Peyer's patch (tissue), 4 donors: ENCODE data around the gene FAM53C. TPM values are rescaled to one million over a fixed set of nuclear protein-coding genes. Genes with fewer than 3 reads are reported as not detected.
"Not testable (repeated sequence)": the region's sequence is repeated elsewhere in the genome, so short reads cannot be mapped to it uniquely, and the experiment has no call there.

Experiments used
- DNase-seq, 3 donors: peaks; one replicate each; pipeline ENCODE4 v3.0.0-alpha.2; 2017 to 2019
- H3K27ac ChIP-seq, 4 donors: fragments of 200-600 bp; sonication (generic); one replicate each; pipeline ENCODE4 v1.5.1; 2016 to 2019
- H3K27me3 ChIP-seq, 2 donors: fragments of 200-600 bp; sonication (generic); one replicate each; pipeline ENCODE4 v1.5.1; 2019
- H3K36me3 ChIP-seq, 3 donors: fragments of 200-600 bp; sonication (generic); one replicate each; pipeline ENCODE4 v1.5.1; 2016 to 2019
- H3K4me1 ChIP-seq, 4 donors: fragments of 200-600 bp; sonication (generic); one replicate each; pipeline ENCODE4 v1.5.1; 2016 to 2019
- H3K4me3 ChIP-seq, 4 donors: fragments of 200-600 bp; sonication (generic); 1 replicate in 3 of 4; 2 replicates in 1 of 4; pipeline ENCODE4 v1.5.1; 2016 to 2019; ENCODE audit warnings: mild to moderate bottlenecking in 1 of 4
- H3K9me3 ChIP-seq, 4 donors: fragments of 200-600 bp; sonication (generic); one replicate each; pipeline ENCODE4 v1.5.1; 2016 to 2019; ENCODE audit warnings: mild to moderate bottlenecking in 1 of 4
- CTCF ChIP-seq, 6 experiments: fragments of 450-650 bp in 4 of 6; fragments of 200-600 bp in 2 of 6; sonication (generic) in 1 of 6; IDR thresholded peaks; one replicate each; pipeline ENCODE4 v1.5.1; 2017 to 2019; ENCODE audit warnings: antibody characterized with exemption in 6 of 6, mild to moderate bottlenecking in 3 of 6, moderate library complexity in 1 of 6
- POLR2A ChIP-seq, 2 donors: fragments of 450-650 bp; IDR thresholded peaks; one replicate each; pipeline ENCODE4 v1.5.1; 2017; ENCODE audit warnings: antibody characterized with exemption in 2 of 2, mild to moderate bottlenecking in 2 of 2, moderate library complexity in 2 of 2
- total RNA-seq, 4 donors: library from RNA; depleted of rRNA; stranded (reverse); fragments of >200 nt; gene quantifications; one replicate each; pipeline ENCODE4 v1.1.0, GENCODE V29; 2016

Gene FAM53C
- total RNA-seq, 4 donors from 2014 or later = 19.1 to 22.1 (median 20.7) TPM

- Histone ChIP-seq H3K27me3 (no peaks in the 10 kb centered on the region), H3K9me3 (no peaks in the 10 kb centered on the region), H3K36me3 (peaks cover 0 to 97% (median 0%) of the 10 kb centered on the region in 3 donors), H3K27ac (no peak overlapping the region), H3K4me3 (no peak overlapping the region), H3K4me1 (no peaks in the 10 kb centered on the region)
- TF ChIP-seq CTCF (IDR thresholded peaks at IDR 0.05) (no peak), POLR2A (IDR thresholded peaks at IDR 0.05) (no peak)
- no peak for DNase-seq
Measured at GRCh38 chr5:138382347-138382746, 44.3 kb downstream of the FAM53C start.

- no peak overlapping the region for H3K4me3 ChIP-seq
- peaks cover 0 to 87% (median 0%) of the 10 kb centered on the region in 3 donors for H3K36me3 ChIP-seq
- TF ChIP-seq CTCF (IDR thresholded peaks at IDR 0.05) = no peak
- TF ChIP-seq POLR2A (IDR thresholded peaks at IDR 0.05) = no peak
- H3K9me3 ChIP-seq = no peaks in the 10 kb centered on the region
- H3K4me1 ChIP-seq = no peaks in the 10 kb centered on the region
- DNase-seq = no peak
- H3K27ac ChIP-seq = no peak overlapping the region
- no peaks in the 10 kb centered on the region for H3K27me3 ChIP-seq
Measured at GRCh38 chr5:138385660-138386059, 47.6 kb downstream of the FAM53C start.

GRCh38 chr5:138386290-138386689, 48.2 kb downstream of the FAM53C start:
- Histone ChIP-seq H3K36me3 (peaks cover 0 to 87% (median 0%) of the 10 kb centered on the region in 3 donors), H3K4me1 (no peaks in the 10 kb centered on the region), H3K27me3 (no peaks in the 10 kb centered on the region), H3K27ac (no peak overlapping the region), H3K4me3 (no peak overlapping the region), H3K9me3 (no peaks in the 10 kb centered on the region)
- DNase-seq = no peak
- TF ChIP-seq CTCF (IDR thresholded peaks at IDR 0.05) (no peak), POLR2A (IDR thresholded peaks at IDR 0.05) (no peak)

GRCh38 chr5:138389332-138389731, 51.3 kb downstream of the FAM53C start:
- H3K27me3 ChIP-seq = no peaks in the 10 kb centered on the region
- no peaks in the 10 kb centered on the region for H3K4me1 ChIP-seq
- peaks cover 0 to 87% (median 0%) of the 10 kb centered on the region in 3 donors for H3K36me3 ChIP-seq
- no peaks in the 10 kb centered on the region for H3K9me3 ChIP-seq
- H3K27ac ChIP-seq = no peak overlapping the region
- no peak for DNase-seq
- no peak overlapping the region for H3K4me3 ChIP-seq
- TF ChIP-seq CTCF (IDR thresholded peaks at IDR 0.05) = no peak

DNA sequence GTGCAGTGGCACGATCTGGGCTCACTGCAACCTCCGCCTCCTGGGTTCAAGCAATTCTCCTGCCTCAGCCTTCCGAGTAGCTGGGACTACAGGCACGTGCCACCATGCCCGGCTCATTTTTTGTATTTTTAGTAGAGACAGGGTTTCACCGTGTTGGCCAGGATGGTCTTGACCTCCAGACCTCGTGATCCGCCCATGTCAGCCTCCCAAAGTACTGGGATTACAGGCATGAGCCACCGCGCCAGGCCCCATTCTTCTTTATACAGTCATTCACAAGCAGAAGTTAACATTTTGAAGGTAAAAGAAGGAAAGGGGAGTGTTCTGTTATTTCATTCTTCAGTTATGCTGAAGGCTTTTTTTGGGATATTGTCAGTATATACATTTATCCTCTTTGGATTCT, 51.8 kb downstream of the FAM53C start:
- not testable (repeated sequence) for H3K9me3 ChIP-seq, H3K4me1 ChIP-seq, H3K27ac ChIP-seq, H3K27me3 ChIP-seq, DNase-seq, H3K4me3 ChIP-seq
- peaks cover 0 to 87% (median 0%) of the 10 kb centered on the region in 3 donors for H3K36me3 ChIP-seq

- Histone ChIP-seq H3K36me3 (peaks cover 0 to 87% (median 0%) of the 10 kb centered on the region in 3 donors), H3K4me1 (no peaks in the 10 kb centered on the region), H3K27me3 (no peaks in the 10 kb centered on the region), H3K9me3 (no peaks in the 10 kb centered on the region), H3K4me3 (no peak overlapping the region), H3K27ac (no peak overlapping the region)
- no peak for DNase-seq
- no peak for TF ChIP-seq CTCF (IDR thresholded peaks at IDR 0.05)
- no peak for TF ChIP-seq POLR2A (IDR thresholded peaks at IDR 0.05)
Measured at GRCh38 chr5:138391859-138392386, 53.9 kb downstream of the FAM53C start.

Other genes with a start within 250 kb of the FAM53C start
- gene NME5, start 198.8 kb upstream of the FAM53C start, total RNA-seq = under 1 TPM in 1 of 4 donors, not detected in 3; 0.70 TPM
- 100 to 1,000 TPM in 1 of 4 donors, 10 to 100 TPM in 3; 42.2 to 130 (median 70.8) TPM for gene BRD8, start 159.6 kb upstream of the FAM53C start, total RNA-seq
- 1 to 10 TPM; 2.3 to 9.1 (median 5.6) TPM for gene KIF20A, start 159.2 kb upstream of the FAM53C start, total RNA-seq
- gene CDC23, start 124.9 kb upstream of the FAM53C start, total RNA-seq = 10 to 100 TPM in 3 of 4 donors, 1 to 10 TPM in 1; 9.3 to 24.8 (median 10.6) TPM
- not detected for gene GFRA3, start 63.6 kb upstream of the FAM53C start, total RNA-seq
- 1 to 10 TPM in 1 of 4 donors, under 1 TPM in 3; 0.88 to 4.1 (median 0.94) TPM for gene CDC25C, start 6.5 kb upstream of the FAM53C start, total RNA-seq
- gene KDM3B, start 14.4 kb downstream of the FAM53C start, total RNA-seq = 10 to 100 TPM; 55.3 to 85.2 (median 68.1) TPM
- 10 to 100 TPM in 1 of 4 donors, 1 to 10 TPM in 3; 1.7 to 10.7 (median 2.1) TPM for gene REEP2, start 100.8 kb downstream of the FAM53C start, total RNA-seq
- gene EGR1, start 127.2 kb downstream of the FAM53C start, total RNA-seq = 100 to 1,000 TPM in 1 of 4 donors, 10 to 100 TPM in 1, 1 to 10 TPM in 2; 5.3 to 109 (median 11.4) TPM
- 10 to 100 TPM; 33.3 to 75.1 (median 39.3) TPM for gene ETF1, start 205.0 kb downstream of the FAM53C start, total RNA-seq
- 100 to 1,000 TPM; 152 to 221 (median 160) TPM for gene HSPA9, start 237.1 kb downstream of the FAM53C start, total RNA-seq